ENCODE data around the gene MMP3.

DNA sequence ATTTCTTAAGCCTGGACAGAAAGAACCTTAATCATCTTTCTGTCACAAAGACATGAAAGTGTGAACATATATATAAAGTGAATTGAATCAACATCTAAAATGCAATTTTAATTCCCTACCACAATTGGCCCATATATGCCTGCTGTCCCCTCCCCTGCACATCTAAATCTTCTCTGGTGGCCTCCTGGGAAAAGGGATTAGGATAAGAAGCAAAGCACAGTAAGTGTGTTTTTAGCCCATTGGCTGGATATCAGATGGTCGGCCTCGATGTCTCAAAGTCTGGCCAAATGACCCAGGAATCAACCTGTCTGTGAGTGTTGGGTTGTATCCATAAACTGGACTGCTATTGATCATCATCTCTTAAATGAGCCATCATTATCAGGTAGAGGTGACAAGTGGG lies 5.8 kb downstream of the MMP3 start:
- TF ChIP-seq, protein P1, sequence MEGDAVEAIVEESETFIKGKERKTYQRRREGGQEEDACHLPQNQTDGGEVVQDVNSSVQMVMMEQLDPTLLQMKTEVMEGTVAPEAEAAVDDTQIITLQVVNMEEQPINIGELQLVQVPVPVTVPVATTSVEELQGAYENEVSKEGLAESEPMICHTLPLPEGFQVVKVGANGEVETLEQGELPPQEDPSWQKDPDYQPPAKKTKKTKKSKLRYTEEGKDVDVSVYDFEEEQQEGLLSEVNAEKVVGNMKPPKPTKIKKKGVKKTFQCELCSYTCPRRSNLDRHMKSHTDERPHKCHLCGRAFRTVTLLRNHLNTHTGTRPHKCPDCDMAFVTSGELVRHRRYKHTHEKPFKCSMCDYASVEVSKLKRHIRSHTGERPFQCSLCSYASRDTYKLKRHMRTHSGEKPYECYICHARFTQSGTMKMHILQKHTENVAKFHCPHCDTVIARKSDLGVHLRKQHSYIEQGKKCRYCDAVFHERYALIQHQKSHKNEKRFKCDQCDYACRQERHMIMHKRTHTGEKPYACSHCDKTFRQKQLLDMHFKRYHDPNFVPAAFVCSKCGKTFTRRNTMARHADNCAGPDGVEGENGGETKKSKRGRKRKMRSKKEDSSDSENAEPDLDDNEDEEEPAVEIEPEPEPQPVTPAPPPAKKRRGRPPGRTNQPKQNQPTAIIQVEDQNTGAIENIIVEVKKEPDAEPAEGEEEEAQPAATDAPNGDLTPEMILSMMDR (IDR thresholded peaks at IDR 0.05; ENCODE audit: insufficient read depth, low read length, poor library complexity, severe bottlenecking): no peak
- TF ChIP-seq EZH2phosphoT487 (conservative IDR thresholded peaks at IDR 0.05; ENCODE audit: low read length): no peak

Data from SU-DHL-6 (cell line).